H9 (cell line): ENCODE measurements around the gene YBX1. TPM values are rescaled to one million over a fixed set of nuclear protein-coding genes. Genes with fewer than 3 reads are reported as not detected.
A peak's percentile ranks its signal among the peaks of the same experiment; 100 is the strongest.

ENCODE experiments used
- DNase-seq: peaks from one replicate; pipeline ENCODE4 v3.0.0-alpha.2; 2017
- H2AFZ ChIP-seq: one replicate; pipeline ENCODE4 v1.6.1; 2013; ENCODE audit warnings: mild to moderate bottlenecking, low read length, control low read depth, moderate library complexity
- H2AK5ac ChIP-seq: 2 replicates; pipeline ENCODE4 v1.6.1; 2013; ENCODE audit warnings: low read length, control low read depth, mixed read lengths; ENCODE audit not compliant: insufficient read length
- H2BK120ac ChIP-seq: one replicate; pipeline ENCODE4 v1.6.1; 2013; ENCODE audit warnings: low read depth, mild to moderate bottlenecking, low read length, control low read depth, inconsistent platforms; ENCODE audit not compliant: poor library complexity, severe bottlenecking
- H2BK12ac ChIP-seq: 2 replicates; pipeline ENCODE4 v1.6.1; 2013; ENCODE audit warnings: low read length, control low read depth, mixed read lengths, low read depth; ENCODE audit not compliant: insufficient read length
- H2BK15ac ChIP-seq: 2 replicates; pipeline ENCODE4 v1.6.1; 2013; ENCODE audit warnings: low read depth, low read length, control low read depth
- H2BK20ac ChIP-seq: one replicate; pipeline ENCODE4 v1.6.1; 2013; ENCODE audit warnings: low read depth, mild to moderate bottlenecking, low read length, control low read depth, inconsistent platforms; ENCODE audit not compliant: poor library complexity, severe bottlenecking
- H2BK5ac ChIP-seq: 2 replicates; pipeline ENCODE4 v1.6.1; 2013; ENCODE audit warnings: low read length, control low read depth, mixed read lengths; ENCODE audit not compliant: insufficient read length
- H3K14ac ChIP-seq: 2 replicates; pipeline ENCODE4 v1.6.1; 2013; ENCODE audit warnings: low read length, control low read depth; ENCODE audit not compliant: insufficient read depth
- H3K18ac ChIP-seq: 2 replicates; pipeline ENCODE4 v1.6.1; 2013; ENCODE audit warnings: low read depth, mild to moderate bottlenecking, mixed read lengths, low read length, control low read depth; ENCODE audit not compliant: insufficient read length
- H3K23ac ChIP-seq: 2 replicates; pipeline ENCODE4 v1.6.1; 2013; ENCODE audit warnings: low read length, control low read depth, mixed read lengths, low read depth; ENCODE audit not compliant: insufficient read length
- H3K23me2 ChIP-seq: 2 replicates; pipeline ENCODE4 v1.6.1; 2013; ENCODE audit warnings: low read depth, mild to moderate bottlenecking, mixed read lengths, low read length, control low read depth; ENCODE audit not compliant: insufficient read length, poor library complexity, severe bottlenecking
- H3K27ac ChIP-seq: 2 replicates; pipeline ENCODE4 v1.5.1; 2013; ENCODE audit warnings: low read length, control low read depth, mixed read lengths, low read depth; ENCODE audit not compliant: insufficient read length
- H3K27me3 ChIP-seq: 2 replicates; pipeline ENCODE4 v1.6.1; 2013; ENCODE audit warnings: low read length, control low read depth, inconsistent platforms; ENCODE audit not compliant: insufficient read depth
- H3K4ac ChIP-seq: 2 replicates; pipeline ENCODE4 v1.6.1; 2013; ENCODE audit warnings: low read depth, mild to moderate bottlenecking, control low read depth, inconsistent platforms, low read length, moderate library complexity
- H3K4me1 ChIP-seq: 2 replicates; pipeline ENCODE4 v1.6.1; 2013; ENCODE audit warnings: low read length, control low read depth, inconsistent platforms; ENCODE audit not compliant: insufficient read depth
- H3K4me2 ChIP-seq: 2 replicates; pipeline ENCODE4 v1.6.1; 2013; ENCODE audit warnings: low read length, control low read depth, mixed read lengths; ENCODE audit not compliant: insufficient read length, insufficient read depth
- H3K56ac ChIP-seq: 2 replicates; pipeline ENCODE4 v1.6.1; 2013; ENCODE audit warnings: low read depth, mild to moderate bottlenecking, mixed read lengths, low read length, control low read depth; ENCODE audit not compliant: insufficient read length
- H3K79me1 ChIP-seq: 2 replicates; pipeline ENCODE4 v1.6.1; 2013; ENCODE audit warnings: low read depth, mild to moderate bottlenecking, moderate library complexity, low read length, control low read depth, inconsistent platforms; ENCODE audit not compliant: insufficient read depth, poor library complexity, severe bottlenecking
- H3K79me2 ChIP-seq: 2 replicates; pipeline ENCODE4 v1.6.1; 2013; ENCODE audit warnings: low read length, control low read depth, inconsistent platforms; ENCODE audit not compliant: insufficient read depth
- H3K9ac ChIP-seq: 2 replicates; pipeline ENCODE4 v1.6.1; 2013; ENCODE audit warnings: low read length, control low read depth, mixed read lengths; ENCODE audit not compliant: insufficient read length; ENCODE audit errors: extremely low read depth
- H3K9me3 ChIP-seq: one replicate; pipeline ENCODE4 v1.6.1; 2013; ENCODE audit warnings: low read depth, low read length, inconsistent platforms; ENCODE audit not compliant: control insufficient read depth
- H3T11ph ChIP-seq: one replicate; pipeline ENCODE4 v1.6.1; 2013; ENCODE audit warnings: mild to moderate bottlenecking, low read length, control low read depth, inconsistent platforms
- H4K20me1 ChIP-seq: one replicate; pipeline ENCODE4 v1.6.1; 2013; ENCODE audit not compliant: control insufficient read depth, insufficient read length, insufficient read depth
- H4K5ac ChIP-seq: 2 replicates; pipeline ENCODE4 v1.6.1; 2013; ENCODE audit warnings: low read depth, mild to moderate bottlenecking, mixed read lengths, low read length, control low read depth; ENCODE audit not compliant: insufficient read length
- H4K8ac ChIP-seq: replicated peaks from 2 replicates; pipeline ENCODE4 v1.6.1; 2013; ENCODE audit warnings: low read length, control low read depth, mixed read lengths, low read depth; ENCODE audit not compliant: insufficient read length
- H4K91ac ChIP-seq: 2 replicates; pipeline ENCODE4 v1.6.1; 2013; ENCODE audit warnings: low read depth, mild to moderate bottlenecking, moderate library complexity, mixed read lengths, low read length, control low read depth; ENCODE audit not compliant: insufficient read length
- H3K27ac Mint-ChIP-seq, 3 experiments: 2 replicates in 2 of 3; 3 replicates in 1 of 3; pipeline ENCODE4 v1.8.0; 2020 to 2021; ENCODE audit warnings: mixed read lengths in 3 of 3, mild to moderate bottlenecking in 1 of 3, moderate library complexity in 1 of 3
- H3K27me3 Mint-ChIP-seq: 2 replicates; pipeline ENCODE4 v1.8.0; 2021; ENCODE audit warnings: low read depth, mild to moderate bottlenecking, moderate library complexity, mixed read lengths
- H3K36me3 Mint-ChIP-seq, 3 experiments: 2 replicates in 2 of 3; 3 replicates in 1 of 3; pipeline ENCODE4 v1.8.0; 2020 to 2021; ENCODE audit warnings: low read depth in 3 of 3, mixed read lengths in 3 of 3; ENCODE audit not compliant: insufficient read depth in 1 of 3
- H3K4me1 Mint-ChIP-seq, 2 experiments: 2 replicates each; pipeline ENCODE4 v1.8.0; 2020; ENCODE audit warnings: mixed read lengths in 2 of 2
- H3K4me3 Mint-ChIP-seq, 2 experiments: 2 replicates in 1 of 2; 3 replicates in 1 of 2; pipeline ENCODE4 v1.8.0; 2020 to 2021; ENCODE audit warnings: mild to moderate bottlenecking in 2 of 2, mixed read lengths in 2 of 2, moderate library complexity in 1 of 2
- H3K9me3 Mint-ChIP-seq, 2 experiments: 2 replicates in 1 of 2; 3 replicates in 1 of 2; pipeline ENCODE4 v1.8.0; 2020; ENCODE audit warnings: mild to moderate bottlenecking in 2 of 2, mixed read lengths in 2 of 2, moderate library complexity in 1 of 2
- WGBS: extraction: QIAGEN DNeasy Blood & Tissue Kit; methylation state at CpG from one replicate; pipeline ENCODE4 v1.1.7; 2013; ENCODE audit warnings: missing lambda C conversion rate, low lambda C conversion rate, mixed read lengths; ENCODE audit not compliant: insufficient read length; ENCODE audit errors: extremely low coverage; 5-methylcytosine and 5-hydroxymethylcytosine counted together
- total RNA-seq: library from RNA; stranded (reverse); gene quantifications from 2 replicates; pipeline ENCODE4 v1.2.1, GENCODE V29; 2021
- TF ChIP-seq, protein P1 (sequence below): fragments of 200-600 bp; sonication (generic); conservative IDR thresholded peaks from 3 replicates; pipeline ENCODE4 v1.8.0; 2021; ENCODE audit warnings: antibody characterized with exemption, mild to moderate bottlenecking

The YBX1 gene
- total RNA-seq, 1 experiment from 2014 or later = 1,019 TPM

DNA sequence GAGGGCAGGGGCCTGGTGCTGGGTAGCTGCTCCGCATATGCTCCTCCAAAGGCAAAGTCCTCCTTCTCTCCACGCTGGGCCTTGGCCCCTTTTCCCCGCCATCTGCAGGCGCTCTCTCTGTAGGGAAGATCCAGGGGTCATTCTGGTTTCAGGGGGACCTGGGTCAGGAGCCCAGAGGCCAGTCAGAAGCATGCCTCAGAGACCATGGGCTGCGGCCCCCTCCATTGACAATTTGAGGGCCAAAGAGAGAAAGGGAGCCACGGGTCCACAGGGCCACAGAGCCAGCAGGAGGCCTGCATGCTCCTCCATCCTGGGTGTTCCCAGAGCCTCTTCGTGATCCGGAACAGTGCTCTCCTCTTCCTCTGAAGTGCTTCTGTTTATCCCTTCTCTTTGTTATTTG lies 59.9 kb downstream of the YBX1 start:
- H4K20me1 ChIP-seq = no peaks in the 10 kb centered on the region
- Mint-ChIP-seq H3K36me3 (peaks cover 3 to 16% (median 15%) of the 10 kb centered on the region in 3 experiments; a peak in 5 of 7 replicates), H3K9me3 (no peaks in the 10 kb centered on the region), H3K4me3 (no peak overlapping the region; a peak in 1 of 5 replicates), H3K27me3 (no peaks in the 10 kb centered on the region; the same call in none of the 2 replicates), H3K27ac (0 out of 7 replicates have a peak overlapping the region, but pooled peaks of 1 of the 3 experiments have one; percentile 35), H3K4me1 (peaks cover 43 to 51% of the 10 kb centered on the region in 2 experiments)
- no peak overlapping the region for H2BK15ac ChIP-seq
- no peak overlapping the region for H2BK120ac ChIP-seq
- H3T11ph ChIP-seq = no peak overlapping the region
- H3K14ac ChIP-seq = no peak overlapping the region
- no peaks in the 10 kb centered on the region for H3K27me3 ChIP-seq
- DNase-seq = no peak
- H3K56ac ChIP-seq = no peak overlapping the region
- H3K23me2 ChIP-seq = no peaks in the 10 kb centered on the region
- no peak overlapping the region for H2BK12ac ChIP-seq
- no peak overlapping the region for H3K18ac ChIP-seq
- no peak overlapping the region for H2AFZ ChIP-seq
- no peak overlapping the region for H2AK5ac ChIP-seq
- no peak overlapping the region for H3K4ac ChIP-seq
- H4K8ac ChIP-seq = no peak overlapping the region
- no CpG with 5 or more reads among the region's 8 CpGs for WGBS
- H3K9ac ChIP-seq = no peak overlapping the region
- no peaks in the 10 kb centered on the region; the same call in 1 of the 2 replicates for H3K4me1 ChIP-seq
- no peak overlapping the region for H3K4me2 ChIP-seq
- no peaks in the 10 kb centered on the region for H3K79me1 ChIP-seq
- TF ChIP-seq, protein P1, sequence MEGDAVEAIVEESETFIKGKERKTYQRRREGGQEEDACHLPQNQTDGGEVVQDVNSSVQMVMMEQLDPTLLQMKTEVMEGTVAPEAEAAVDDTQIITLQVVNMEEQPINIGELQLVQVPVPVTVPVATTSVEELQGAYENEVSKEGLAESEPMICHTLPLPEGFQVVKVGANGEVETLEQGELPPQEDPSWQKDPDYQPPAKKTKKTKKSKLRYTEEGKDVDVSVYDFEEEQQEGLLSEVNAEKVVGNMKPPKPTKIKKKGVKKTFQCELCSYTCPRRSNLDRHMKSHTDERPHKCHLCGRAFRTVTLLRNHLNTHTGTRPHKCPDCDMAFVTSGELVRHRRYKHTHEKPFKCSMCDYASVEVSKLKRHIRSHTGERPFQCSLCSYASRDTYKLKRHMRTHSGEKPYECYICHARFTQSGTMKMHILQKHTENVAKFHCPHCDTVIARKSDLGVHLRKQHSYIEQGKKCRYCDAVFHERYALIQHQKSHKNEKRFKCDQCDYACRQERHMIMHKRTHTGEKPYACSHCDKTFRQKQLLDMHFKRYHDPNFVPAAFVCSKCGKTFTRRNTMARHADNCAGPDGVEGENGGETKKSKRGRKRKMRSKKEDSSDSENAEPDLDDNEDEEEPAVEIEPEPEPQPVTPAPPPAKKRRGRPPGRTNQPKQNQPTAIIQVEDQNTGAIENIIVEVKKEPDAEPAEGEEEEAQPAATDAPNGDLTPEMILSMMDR = no peak
- no peak overlapping the region for H2BK5ac ChIP-seq
- H3K27ac ChIP-seq = no peak overlapping the region
- H3K23ac ChIP-seq = no peak overlapping the region
- no peak overlapping the region for H2BK20ac ChIP-seq
- H3K79me2 ChIP-seq = no peaks in the 10 kb centered on the region
- no peak overlapping the region for H4K5ac ChIP-seq
- H4K91ac ChIP-seq = no peak overlapping the region
- H3K9me3 ChIP-seq = no peaks in the 10 kb centered on the region
